ENCODE results near the gene CNNM2. TPM values are rescaled to one million over a fixed set of nuclear protein-coding genes. Genes with fewer than 3 reads are reported as not detected.

CNNM2 gene
- total RNA-seq, 1 donor from 2014 or later: 9.6 TPM

DNA sequence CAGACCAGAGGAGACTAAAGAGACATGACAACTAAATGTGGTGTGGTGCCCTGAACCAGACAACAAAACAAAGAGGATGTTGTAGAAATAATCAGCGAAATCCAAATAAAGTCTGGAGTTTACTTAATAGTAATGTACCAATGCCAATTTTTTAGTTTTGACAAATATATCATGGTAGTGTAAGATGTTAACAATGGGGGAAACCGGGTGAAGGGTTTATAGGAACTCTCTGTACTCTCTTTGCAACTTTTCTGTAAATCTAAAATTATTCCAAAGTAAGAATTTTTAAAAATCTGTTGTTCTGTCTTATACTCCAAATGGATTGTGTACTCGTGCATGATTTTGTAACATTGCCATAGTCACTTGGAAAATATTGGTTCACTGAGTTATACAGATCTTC, 129.3 kb downstream of the CNNM2 start:
- peaks cover 12% of the 10 kb centered on the region for H3K4me1 Mint-ChIP-seq
- H3K36me3 Mint-ChIP-seq (ENCODE audit: low read depth): no peaks in the 10 kb centered on the region
- no peak for DNase-seq (ENCODE audit: low read depth, low spot score)
- H3K27ac Mint-ChIP-seq (ENCODE audit: unreplicated experiment): no peak overlapping the region
- H3K4me3 Mint-ChIP-seq: no peak overlapping the region
- H3K9me3 Mint-ChIP-seq: no peaks in the 10 kb centered on the region
- TF ChIP-seq, protein P1, sequence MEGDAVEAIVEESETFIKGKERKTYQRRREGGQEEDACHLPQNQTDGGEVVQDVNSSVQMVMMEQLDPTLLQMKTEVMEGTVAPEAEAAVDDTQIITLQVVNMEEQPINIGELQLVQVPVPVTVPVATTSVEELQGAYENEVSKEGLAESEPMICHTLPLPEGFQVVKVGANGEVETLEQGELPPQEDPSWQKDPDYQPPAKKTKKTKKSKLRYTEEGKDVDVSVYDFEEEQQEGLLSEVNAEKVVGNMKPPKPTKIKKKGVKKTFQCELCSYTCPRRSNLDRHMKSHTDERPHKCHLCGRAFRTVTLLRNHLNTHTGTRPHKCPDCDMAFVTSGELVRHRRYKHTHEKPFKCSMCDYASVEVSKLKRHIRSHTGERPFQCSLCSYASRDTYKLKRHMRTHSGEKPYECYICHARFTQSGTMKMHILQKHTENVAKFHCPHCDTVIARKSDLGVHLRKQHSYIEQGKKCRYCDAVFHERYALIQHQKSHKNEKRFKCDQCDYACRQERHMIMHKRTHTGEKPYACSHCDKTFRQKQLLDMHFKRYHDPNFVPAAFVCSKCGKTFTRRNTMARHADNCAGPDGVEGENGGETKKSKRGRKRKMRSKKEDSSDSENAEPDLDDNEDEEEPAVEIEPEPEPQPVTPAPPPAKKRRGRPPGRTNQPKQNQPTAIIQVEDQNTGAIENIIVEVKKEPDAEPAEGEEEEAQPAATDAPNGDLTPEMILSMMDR (conservative IDR thresholded peaks at IDR 0.05): no peak
- no peaks in the 10 kb centered on the region for H3K27me3 Mint-ChIP-seq (ENCODE audit: low read depth)

DNA sequence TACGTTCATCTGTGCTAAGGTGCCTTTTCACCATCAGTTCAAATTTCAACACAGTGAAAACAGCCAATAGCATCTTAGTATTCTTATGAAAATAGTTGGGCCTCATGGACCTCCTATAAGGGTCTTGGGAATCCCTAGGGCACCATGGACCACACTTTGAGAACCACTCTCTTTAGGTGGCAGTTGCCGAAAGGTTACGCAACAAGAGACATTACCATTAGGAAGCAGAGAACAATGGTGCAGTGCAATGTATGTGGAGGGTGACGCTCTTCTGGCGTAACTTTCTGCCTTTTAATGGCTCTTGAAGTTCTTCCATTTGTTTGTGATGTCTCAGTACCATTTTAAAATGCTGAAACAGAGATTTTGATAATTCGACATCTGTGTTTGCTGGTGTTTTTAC, 131.1 kb downstream of the CNNM2 start:
- DNase-seq (ENCODE audit: low read depth, low spot score): no peak
- no peak overlapping the region for H3K4me3 Mint-ChIP-seq
- TF ChIP-seq, protein P1 (conservative IDR thresholded peaks at IDR 0.05): no peak
- peaks cover 19% of the 10 kb centered on the region for H3K4me1 Mint-ChIP-seq
- H3K36me3 Mint-ChIP-seq (ENCODE audit: low read depth): no peaks in the 10 kb centered on the region
- H3K27ac Mint-ChIP-seq (ENCODE audit: unreplicated experiment): no peak overlapping the region
- H3K27me3 Mint-ChIP-seq (ENCODE audit: low read depth): no peaks in the 10 kb centered on the region
- no peaks in the 10 kb centered on the region for H3K9me3 Mint-ChIP-seq

DNA sequence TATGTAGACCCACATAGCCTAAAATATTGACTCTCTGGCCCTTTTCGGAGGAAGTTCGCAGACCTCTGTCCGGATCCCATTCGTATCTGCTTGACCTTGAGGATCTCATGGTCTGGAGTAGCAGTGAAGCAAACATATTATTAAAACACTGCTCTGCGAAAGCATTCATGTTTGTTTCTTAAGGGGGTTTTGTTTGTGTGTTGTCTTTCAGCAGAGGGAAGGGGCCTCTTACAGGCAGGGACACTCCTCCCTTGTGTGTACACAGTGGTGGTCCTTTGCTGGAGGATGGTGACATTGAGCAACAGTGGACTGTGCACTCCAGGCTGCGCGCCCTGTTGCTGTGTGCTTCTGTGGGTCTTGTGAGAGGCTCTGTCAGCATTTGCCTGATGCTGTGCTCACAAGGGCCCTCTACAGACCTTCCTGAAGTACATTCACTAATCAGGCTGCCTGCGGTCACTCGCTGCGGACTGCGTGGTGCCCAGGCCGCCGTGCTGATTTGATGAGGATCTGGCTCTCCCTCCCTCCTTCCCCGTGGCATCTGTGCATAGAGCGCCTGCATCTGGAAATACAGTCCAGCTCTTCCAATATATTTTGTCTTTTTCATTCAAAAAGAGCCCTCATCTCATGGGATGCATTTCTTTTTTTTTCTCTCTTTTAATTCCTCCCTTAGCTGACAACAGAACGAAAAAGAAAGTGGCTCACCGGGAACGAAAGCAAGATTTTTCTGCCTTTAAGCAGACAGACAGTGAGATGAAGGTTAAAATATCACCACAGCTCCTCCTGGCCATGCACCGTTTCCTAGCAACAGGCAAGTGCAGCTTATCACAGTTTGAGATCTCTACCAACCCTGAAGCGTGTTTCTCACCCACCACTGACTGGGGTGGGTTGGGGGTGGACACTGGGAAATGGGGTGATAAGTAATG, 135.8 kb downstream of the CNNM2 start:
- DNase-seq (ENCODE audit: low read depth, low spot score): peak; percentile 36
- H3K9me3 Mint-ChIP-seq: no peaks in the 10 kb centered on the region
- H3K4me3 Mint-ChIP-seq: no peak overlapping the region
- no peaks in the 10 kb centered on the region for H3K27me3 Mint-ChIP-seq (ENCODE audit: low read depth)
- H3K27ac Mint-ChIP-seq (ENCODE audit: unreplicated experiment): no peak overlapping the region
- TF ChIP-seq, protein P1 (conservative IDR thresholded peaks at IDR 0.05): peak; percentile 52
- peaks cover 13% of the 10 kb centered on the region for H3K4me1 Mint-ChIP-seq
- H3K36me3 Mint-ChIP-seq (ENCODE audit: low read depth): no peaks in the 10 kb centered on the region

DNA sequence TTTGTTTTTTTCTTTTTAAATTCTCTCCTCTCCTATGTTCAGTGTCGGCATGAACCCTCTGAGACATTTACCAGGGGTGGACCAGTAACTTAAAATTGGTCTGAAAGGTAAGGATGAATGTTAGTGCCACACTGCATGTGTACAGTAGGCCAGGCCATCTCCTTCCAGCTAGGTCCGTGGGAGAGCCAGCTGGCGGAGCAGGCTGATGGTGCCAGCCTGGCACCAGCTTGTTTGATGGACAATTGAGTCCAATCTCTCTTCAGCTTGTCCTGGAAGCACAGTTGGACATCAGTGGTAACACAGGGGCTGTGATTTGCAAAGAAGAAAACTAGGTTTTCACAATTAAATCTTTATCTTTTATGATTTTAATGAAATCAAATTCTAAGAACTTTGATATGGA, 136.5 kb downstream of the CNNM2 start:
- Mint-ChIP-seq H3K27ac (ENCODE audit: unreplicated experiment) (no peak overlapping the region), H3K27me3 (ENCODE audit: low read depth) (no peaks in the 10 kb centered on the region), H3K36me3 (ENCODE audit: low read depth) (no peaks in the 10 kb centered on the region), H3K9me3 (no peaks in the 10 kb centered on the region), H3K4me1 (peaks cover 13% of the 10 kb centered on the region), H3K4me3 (no peak overlapping the region)
- no peak for DNase-seq (ENCODE audit: low read depth, low spot score)
- TF ChIP-seq, protein P1 (conservative IDR thresholded peaks at IDR 0.05): no peak

DNA sequence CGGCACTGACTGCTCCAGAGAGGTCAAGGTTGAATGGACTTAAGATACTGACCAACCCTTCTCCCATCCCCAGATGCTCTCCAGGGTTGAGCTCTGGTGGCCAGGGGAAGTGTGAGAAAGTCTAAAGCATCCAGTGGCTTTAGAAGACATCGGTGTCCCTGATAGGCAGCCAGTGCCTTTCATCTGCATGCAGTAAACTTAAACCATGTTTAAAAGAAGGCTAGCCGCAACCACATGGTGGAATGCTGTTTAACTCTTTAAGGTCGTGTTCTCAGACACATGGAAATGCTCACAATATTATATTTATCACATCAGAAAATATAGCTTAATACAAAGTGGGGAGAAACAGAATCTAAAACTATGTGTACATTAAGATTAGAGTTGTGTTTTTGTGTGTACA, 137.0 kb downstream of the CNNM2 start:
- H3K36me3 Mint-ChIP-seq (ENCODE audit: low read depth): no peaks in the 10 kb centered on the region

More for the DNA sequence above, 137.0 kb downstream of the CNNM2 start:
- TF ChIP-seq, protein P1 (conservative IDR thresholded peaks at IDR 0.05): no peak
- DNase-seq (ENCODE audit: low read depth, low spot score): no peak
- H3K4me1 Mint-ChIP-seq: peaks cover 13% of the 10 kb centered on the region
- H3K4me3 Mint-ChIP-seq: no peak overlapping the region
- H3K27ac Mint-ChIP-seq (ENCODE audit: unreplicated experiment): no peak overlapping the region
- no peaks in the 10 kb centered on the region for H3K9me3 Mint-ChIP-seq
- H3K27me3 Mint-ChIP-seq (ENCODE audit: low read depth): no peaks in the 10 kb centered on the region
